GM19455 (cell line): ENCODE data around the gene IQGAP2.

Experiments
- ATAC-seq: cut with Tn5 transposase; IDR thresholded peaks from one replicate; pipeline ENCODE4 v1.9.1; 2021; ENCODE audit not compliant: unreplicated experiment

The IQGAP2 gene

DNA sequence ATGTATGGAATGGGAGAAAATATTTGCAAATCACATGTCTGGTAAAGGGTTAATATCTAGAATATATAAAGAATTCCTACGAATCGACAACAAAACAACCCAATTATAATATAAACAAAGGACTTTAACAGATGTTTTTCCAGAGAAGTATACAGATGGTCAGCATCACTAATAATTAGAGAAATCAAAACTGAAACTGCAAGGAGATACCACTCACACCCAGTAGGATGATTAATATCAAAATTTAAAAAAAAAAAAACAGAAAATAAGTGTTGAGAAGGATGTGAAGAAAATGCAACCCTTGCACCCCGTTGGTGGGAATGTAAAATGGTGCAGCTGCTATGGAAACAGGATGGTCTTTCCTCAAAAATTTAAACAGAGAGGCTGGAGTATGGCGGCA is 278.2 kb downstream of the IQGAP2 start:
- ATAC-seq, result no peak

DNA sequence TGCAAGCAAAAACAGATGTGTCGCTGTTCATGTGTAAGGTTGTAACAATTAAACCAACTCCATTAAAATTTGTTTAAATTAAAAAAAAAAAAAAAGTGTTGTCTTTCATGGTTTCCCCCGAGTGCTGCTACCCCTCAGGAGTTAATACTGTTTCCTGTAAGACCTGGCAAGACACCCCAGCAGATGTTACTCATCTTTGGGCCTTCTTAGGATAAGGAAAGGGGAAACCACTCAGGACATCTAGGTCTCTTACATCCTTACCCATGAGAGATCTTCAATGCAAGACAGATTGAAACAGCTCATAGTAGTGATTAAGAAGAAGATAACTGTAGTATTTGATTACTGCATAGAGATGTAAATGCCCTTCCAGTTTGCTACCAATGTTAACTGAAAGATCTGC is 279.3 kb downstream of the IQGAP2 start:
- no peak for ATAC-seq

DNA sequence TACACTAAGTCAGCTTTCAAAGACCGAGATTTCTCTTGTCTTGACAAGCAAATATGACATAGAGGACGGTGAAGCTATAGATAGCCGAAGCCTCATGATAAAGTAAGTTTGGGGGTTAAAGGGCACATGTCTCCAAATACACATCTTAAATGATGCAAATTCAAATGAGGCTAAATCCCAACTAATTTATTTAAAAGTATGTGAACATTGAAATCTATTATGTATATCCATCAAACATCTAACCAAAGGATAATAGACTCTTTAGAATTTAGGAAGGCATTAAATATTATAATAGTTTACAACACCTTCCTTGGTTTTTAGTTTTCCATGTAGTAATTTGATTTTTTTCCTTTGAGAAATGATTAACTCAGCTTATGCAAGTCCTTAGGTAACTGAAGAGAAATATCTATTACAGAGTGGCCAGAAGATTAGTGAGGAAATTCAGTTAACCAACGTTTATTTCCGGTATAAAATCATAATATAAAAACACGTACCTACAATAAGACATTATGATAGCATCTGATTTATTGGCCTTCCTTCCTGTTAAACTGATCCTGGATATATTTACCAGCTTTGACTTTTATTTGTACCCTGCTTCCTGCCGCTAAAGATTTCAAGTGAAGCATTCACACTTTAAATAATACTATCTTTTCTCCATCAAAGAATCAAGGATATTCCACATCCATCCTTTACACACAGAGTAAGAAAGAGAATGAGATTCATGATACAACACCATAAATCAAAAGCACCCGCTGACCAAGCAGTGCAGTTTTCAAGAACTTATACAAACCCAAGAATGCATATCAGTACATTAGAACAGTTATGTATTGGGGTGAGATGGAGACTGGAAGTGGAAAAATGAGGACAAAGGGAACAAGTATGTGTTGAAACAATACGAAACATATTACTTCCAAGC is 281.0 kb downstream of the IQGAP2 start:
- no peak for ATAC-seq

DNA sequence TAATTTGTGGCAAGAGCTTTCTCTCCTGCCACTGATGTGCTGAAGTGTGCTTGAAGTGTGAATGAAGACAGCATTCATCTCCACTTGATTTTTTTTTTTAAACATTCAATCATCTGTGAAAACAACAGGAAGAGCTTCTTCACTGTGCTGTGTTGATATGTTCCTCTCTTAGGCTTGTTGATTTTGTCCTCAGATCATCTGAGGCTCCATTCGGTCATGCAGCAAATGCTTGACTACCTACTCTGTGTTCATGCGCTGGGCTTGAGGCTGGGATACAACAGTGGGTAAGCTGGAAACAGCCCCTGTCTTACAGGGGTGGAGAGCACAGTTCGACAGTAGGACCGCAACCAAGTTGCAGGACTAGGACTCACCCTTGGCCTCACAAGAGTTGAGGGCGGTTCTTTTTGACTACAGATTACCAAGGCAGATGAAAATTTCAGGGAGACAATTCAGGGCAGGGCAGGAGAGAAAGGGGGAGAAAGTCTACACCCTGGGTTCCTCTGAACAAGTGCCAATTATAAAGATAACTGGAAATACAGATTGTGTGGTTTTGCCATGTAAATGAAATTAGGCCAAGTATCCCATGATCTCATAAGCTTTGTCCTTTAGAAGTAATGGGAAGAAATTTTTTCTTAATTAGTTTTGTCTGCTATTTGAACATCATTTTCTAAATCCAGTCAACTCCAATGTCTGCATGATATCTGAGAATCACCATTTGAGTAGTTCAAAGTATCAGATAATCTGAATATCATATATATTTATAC is 281.9 kb downstream of the IQGAP2 start:
- ATAC-seq, result no peak

DNA sequence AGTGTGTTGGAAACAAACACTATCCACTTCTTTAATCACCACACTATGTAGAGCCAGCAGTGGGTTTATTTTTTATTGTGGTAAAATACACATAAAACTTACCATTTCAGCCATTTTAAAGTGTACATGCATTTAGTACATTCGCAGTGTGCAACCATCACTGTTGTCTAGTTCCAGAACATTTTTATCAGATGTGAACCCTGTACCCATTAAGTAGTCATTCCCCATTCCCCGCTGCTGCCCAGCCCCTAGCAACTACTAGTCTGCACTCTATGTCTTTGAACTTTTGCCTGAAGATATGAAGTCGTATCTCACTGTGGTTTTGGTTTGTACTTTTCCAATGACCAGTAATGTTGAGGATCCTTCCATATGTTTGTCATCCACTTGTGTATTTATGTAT is 282.6 kb downstream of the IQGAP2 start:
- no peak for ATAC-seq

DNA sequence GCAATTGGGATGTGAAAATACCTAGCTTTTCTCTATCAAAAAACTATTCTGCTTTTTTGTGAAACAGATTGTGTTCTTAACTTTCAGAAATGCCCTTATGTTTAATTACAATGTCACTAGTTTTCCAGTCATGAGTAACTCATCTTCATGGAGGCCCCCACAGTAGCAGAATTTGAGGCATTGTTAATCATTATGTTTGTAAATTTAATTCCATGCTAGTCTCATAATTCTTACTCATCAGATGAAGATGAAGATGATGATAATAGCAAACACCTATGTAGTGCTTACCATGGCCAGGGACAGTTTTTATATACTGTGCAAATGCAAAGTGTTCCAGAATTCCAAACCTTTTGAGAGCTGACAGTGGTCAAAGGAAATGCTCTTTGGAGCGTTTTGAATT is 285.1 kb downstream of the IQGAP2 start:
- no peak for ATAC-seq

DNA sequence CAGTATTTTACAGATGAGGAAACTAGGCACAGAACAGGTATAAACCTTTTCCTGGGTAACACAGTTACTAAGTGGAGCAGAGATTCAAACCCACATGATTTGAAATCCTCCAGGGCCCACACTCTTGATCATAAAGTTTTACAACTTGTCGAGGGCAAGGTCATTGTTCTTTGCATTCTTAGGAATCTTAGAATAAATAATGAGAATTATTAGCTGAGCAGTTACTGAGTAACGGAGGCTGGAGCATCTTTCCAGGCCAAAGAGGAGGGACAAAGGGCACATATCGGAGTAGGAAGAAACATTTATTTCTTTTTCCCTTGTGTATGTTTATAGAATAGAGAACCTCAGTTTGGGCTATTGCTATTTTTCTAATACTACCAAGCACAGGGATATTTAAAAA is 285.8 kb downstream of the IQGAP2 start:
- no peak for ATAC-seq

DNA sequence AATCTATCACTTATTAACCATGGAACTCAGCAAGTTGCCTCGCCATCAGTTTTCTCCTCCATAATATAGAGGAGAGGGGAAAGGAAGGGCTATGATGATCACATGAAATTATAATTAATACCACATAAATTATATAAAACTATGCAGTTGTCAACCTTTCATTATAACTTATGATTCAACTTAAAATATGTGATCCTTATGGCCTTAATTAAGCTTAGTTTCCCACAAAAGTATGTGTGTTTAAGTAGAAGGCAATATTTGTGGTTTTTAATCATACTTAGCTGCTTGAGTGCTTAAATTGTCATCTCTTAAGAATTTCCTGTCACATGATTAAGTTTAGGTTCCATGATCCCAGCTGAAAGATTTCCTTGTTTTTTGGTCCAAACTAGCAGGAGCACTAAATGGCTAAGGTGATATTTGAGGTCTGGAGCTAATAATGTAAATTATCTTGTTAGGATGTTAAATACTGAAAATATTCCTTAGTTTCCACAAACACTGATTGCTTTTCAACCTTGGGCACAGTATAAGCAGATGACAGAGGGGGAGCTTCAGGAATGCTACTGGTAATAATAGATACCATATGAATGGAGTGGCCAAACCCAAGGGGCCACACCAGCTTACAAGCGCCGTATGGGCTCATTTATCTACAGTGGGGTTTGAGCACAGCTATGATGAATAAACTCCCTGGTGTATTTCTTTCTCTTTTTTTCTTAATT is 286.4 kb downstream of the IQGAP2 start:
- ATAC-seq, result no peak

DNA sequence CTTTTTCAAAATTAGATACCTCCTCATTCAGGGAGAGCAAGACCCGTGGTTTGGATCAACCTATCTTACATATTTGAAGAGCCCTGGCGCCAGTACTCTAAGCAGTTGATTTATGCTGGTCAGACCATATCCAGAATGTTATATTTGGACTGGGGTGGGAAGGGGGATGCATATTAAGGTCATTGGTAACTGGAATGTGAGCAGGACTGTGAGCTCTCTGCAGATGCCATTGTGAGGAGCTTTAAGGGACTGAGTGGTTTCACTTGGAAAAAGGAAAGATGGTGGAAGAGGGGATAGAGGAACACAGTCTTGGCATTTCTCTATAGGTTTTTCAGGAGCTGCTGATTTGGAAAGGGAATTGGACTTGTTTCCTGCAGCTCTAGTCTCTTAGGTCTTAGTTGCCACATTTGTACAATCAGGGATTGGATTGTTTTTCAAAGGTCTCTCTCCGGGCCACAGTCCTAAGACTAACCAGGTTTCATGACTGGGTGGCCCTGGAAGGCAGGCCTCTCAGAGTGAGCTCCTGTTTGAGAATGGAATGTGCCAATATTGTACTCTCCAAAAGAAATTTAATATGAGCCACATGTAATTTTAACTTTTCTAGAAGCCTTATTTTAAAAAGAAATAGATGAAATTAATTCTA is 287.1 kb downstream of the IQGAP2 start:
- ATAC-seq, result no peak

DNA sequence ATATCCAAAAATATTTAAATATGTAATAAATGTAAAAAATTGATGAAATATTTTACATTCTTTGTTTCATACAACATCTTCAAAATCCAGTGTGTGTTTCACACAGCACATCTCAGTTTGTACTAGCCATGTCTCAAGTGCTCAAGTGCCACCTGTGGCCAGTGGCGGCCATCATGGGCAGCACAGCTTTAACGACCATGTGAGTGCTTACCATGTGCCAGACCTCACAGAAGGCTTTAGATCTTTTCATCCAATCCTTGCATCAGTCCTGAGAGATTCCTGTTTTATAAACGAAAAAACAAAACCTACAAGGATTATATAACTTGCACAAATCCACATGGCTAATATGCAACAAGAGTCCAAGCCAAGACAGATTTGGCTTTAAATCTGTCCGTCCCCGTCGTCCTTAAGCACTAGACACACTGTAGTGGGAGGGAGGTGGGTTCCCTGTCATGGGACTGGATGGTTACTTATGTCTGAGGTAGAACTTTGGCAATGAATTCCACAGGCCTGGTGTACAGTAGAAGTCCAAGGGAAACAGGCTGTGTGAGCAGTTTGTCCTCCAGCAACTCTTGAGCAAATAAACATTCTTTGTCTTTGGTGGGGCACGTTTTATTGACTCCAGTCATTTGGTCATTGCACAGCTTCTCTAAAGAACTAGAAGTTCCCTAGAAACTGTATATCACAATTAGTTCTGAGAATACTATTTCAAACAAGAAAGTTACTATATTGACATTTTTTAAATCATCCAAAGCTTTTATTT is 287.8 kb downstream of the IQGAP2 start:
- no peak for ATAC-seq

DNA sequence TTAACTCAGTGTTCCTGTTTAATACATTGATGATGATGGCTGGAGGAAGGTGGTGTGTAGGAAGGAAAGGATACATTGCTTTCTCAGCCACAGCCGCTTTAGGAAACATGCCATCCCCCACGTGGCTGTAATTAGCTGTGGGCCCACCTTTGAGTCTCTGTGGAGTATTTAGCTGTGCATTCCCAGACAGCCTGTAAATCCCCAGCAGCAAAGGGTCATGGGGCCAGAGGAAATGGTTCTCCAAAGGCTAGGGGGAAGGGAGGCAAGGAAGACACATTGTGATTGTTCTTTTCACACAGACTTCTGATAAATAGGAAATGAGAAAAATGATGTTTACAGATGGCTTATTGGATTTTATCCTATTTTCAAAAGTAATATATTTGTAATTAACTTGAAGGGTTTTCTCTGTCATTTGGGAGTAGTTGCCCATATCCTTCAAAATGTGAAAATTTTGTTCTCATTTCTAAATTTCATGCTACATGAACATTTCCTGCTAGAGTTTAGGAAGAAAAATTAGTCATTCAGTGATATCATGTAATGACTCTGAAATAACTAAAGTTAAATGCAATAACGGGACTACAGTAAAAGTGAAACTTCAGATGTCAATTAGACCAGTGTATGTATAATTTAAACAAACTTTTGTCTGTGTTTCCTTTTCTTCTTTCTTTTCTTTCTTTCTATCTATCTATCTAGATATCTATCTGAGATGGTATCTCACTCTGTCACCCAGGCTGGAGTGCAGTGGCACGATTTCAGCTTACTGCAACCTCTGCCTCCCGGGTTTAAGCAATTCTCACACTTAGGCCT is 288.6 kb downstream of the IQGAP2 start:
- ATAC-seq, result no peak

DNA sequence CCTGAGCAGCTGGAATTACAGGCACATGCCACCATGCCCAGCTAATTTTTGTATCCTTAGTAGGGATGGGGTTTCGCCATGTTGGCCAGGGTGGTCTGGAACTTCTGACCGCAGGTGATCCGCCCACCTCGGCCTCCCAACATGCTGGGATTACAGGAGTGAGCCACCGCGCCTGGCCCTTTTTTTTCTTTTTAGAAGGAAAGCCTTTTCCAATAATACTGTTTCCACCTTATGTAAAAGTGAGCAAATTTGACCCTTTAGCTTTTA is 289.1 kb downstream of the IQGAP2 start:
- ATAC-seq, result no peak

DNA sequence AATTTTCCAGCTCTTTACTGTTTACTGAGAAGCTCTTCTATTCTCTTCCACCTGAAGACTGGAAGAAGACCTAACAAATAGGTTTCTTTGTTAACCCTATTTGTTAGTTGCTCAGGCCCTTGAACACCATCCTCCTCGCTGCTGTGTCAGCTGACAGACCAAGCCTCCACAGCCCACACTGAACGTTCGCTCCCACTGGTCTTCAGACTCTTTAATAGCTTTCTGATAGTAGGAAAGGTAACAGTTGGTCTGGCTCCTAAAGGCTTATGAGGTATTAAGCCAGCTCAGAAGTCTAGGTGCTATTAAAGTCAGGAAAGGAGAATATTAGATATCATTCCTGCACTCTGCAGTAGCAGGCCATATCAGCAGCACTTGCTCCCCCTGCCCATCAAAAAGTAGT is 289.6 kb downstream of the IQGAP2 start:
- ATAC-seq, result no peak

DNA sequence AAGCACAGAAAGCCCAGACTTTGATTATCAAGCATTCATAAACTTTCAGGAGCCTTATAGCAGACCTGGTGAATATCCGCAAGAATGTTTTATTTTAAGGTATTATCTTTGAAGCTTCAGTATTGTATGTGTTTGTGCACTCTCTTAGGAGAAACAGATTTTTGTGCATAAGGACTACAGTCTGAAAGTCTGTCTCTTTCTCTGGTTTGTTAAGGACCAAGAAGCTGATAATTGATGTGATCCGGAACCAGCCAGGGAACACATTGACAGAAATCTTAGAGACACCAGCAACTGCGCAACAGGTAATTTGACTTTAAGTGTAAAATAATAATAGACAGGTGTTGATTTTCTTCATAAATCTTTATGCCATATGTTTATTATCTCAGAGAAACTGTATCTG is 290.1 kb downstream of the IQGAP2 start:
- ATAC-seq, result no peak

DNA sequence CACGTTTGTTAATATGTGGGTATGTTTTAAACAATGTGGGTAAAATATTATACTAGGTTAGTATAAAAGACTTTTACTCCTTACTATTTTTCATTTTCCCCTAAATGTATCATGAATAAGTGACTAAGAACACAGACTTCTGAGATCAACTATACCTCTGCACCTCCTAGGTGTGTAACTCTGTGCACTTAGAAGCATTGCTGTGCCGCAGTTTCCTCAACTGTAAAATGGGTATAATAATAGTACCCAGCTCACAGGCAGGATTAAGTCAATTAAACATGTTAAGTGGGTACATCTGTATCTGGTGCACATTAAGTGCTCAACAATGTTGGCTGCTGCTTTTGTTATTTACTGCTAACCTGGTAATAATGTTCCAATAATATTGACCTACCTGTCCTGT is 291.2 kb downstream of the IQGAP2 start:
- no peak for ATAC-seq

DNA sequence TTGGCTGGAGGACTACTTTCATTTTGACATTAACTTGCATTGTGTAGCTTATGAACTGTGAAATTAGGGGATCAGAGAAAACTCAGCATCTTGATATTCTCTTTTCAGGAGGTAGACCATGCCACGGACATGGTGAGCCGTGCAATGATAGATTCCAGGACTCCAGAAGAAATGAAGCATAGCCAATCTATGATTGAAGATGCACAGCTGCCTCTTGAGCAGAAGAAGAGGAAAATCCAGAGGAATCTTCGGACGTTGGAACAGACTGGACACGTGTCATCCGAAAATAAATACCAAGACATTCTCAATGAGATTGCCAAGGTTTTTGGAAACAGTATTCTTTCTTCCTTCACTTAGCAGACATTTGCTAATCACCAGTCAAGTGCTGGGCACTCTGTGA is 292.3 kb downstream of the IQGAP2 start:
- no peak for ATAC-seq

DNA sequence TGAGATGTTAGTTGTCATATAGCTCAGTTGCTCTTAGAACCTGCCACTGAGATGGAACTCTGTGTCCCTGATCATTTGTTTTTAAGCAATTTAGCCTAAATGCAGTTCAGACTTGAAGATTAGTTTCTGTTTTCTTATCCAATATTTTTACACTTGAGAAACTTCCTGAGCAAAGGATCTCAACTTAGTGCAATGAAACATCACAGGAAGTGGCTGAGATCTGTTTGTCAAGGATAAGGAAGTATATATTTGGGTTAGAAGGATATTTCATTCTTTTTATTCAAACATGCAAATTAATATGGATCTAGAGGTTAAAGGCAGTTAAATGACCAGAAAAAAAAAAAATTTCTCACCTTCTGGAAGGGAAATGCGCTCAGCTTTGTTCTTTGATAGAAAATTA is 293.2 kb downstream of the IQGAP2 start:
- no peak for ATAC-seq

DNA sequence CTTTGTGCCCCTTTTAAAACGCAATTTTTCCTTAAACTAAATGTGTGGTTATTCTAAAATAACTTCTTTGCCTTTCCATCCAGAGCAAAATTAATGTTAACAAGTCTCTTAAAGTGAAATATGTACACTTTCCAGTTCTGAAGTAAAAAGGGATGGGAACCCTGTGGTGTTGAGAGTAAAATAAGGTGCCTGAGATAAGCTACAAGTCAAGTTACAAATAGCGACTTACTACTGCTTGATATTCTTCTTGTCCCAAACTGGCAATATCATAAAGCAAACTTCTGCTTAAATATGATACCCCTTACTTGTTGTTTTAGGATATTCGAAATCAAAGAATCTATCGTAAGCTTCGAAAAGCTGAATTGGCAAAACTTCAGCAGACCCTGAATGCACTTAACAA is 294.6 kb downstream of the IQGAP2 start:
- ATAC-seq, result no peak

DNA sequence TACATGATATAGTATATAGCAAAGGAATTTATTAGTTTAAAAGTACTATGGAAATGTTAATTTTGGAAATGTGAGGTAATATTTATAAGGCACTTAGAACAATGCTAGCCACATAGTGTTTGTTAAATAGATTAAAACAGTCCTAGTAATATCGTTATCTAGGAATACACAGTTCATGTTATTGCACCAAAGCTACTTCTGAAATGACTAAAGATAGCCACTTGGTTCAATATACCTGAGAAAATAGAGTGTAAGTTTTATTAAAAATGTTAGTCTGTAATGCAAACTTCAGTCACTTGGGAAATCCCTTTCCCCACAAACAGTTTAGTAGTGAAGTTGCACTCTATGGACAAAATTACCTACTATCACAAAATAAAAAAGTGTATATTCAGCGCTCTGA is 297.5 kb downstream of the IQGAP2 start:
- no peak for ATAC-seq

DNA sequence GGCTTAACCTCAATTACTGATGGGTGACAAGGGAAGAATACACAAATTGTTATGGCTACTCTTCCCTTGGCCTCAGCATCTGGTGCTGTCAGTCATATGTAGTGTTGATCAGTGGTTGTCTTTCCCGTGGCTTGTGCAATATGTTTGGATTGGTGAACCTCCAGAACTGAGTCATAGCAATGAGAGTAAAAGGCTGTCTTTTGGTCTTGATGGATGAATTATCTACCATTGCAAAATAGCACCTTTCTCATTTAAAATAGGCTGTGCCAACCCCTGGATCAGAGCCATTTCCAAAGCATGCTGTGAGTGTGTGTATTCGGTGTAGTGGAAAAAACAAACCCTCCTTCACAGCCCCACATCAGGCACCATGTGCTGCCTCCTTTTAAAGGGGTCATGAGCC is 298.2 kb downstream of the IQGAP2 start:
- ATAC-seq, result no peak
